ENCODE measurements around the gene EIF4G3.

Gene EIF4G3

DNA sequence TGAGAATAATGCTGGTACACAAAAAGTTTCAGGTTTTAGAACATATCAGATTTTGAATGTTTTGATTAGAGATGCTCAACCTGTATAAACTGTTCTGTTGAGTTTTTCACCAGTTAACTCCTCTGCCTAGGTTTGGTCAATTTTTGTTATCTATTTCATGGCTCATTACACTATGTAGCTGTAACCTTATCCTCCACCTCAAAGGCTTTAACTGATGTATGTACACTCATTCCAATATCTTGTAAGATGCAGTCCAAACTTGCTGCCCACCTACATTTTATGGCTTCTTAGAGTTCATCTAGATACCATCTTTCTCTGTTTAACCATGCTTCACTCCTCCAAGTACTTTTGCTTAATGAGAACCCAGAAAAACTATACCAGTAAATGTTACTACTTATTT is 107.8 kb downstream of the EIF4G3 start:
- peaks cover 7% of the 10 kb centered on the region for H3K36me3 Mint-ChIP-seq (ENCODE audit: low read depth)
- TF ChIP-seq, protein P1, sequence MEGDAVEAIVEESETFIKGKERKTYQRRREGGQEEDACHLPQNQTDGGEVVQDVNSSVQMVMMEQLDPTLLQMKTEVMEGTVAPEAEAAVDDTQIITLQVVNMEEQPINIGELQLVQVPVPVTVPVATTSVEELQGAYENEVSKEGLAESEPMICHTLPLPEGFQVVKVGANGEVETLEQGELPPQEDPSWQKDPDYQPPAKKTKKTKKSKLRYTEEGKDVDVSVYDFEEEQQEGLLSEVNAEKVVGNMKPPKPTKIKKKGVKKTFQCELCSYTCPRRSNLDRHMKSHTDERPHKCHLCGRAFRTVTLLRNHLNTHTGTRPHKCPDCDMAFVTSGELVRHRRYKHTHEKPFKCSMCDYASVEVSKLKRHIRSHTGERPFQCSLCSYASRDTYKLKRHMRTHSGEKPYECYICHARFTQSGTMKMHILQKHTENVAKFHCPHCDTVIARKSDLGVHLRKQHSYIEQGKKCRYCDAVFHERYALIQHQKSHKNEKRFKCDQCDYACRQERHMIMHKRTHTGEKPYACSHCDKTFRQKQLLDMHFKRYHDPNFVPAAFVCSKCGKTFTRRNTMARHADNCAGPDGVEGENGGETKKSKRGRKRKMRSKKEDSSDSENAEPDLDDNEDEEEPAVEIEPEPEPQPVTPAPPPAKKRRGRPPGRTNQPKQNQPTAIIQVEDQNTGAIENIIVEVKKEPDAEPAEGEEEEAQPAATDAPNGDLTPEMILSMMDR (IDR thresholded peaks at IDR 0.05; ENCODE audit: unreplicated experiment in 3 of 3), result no peak
- H3K27ac Mint-ChIP-seq, result peak overlapping the region; percentile 47 to 83 (median 54)
- no peaks in the 10 kb centered on the region for H3K27me3 Mint-ChIP-seq (ENCODE audit: low read depth)
- H3K9me3 Mint-ChIP-seq, result no peaks in the 10 kb centered on the region
- H3K4me3 Mint-ChIP-seq, result no peak overlapping the region
- H3K4me1 Mint-ChIP-seq, result peaks cover 20% of the 10 kb centered on the region

DNA sequence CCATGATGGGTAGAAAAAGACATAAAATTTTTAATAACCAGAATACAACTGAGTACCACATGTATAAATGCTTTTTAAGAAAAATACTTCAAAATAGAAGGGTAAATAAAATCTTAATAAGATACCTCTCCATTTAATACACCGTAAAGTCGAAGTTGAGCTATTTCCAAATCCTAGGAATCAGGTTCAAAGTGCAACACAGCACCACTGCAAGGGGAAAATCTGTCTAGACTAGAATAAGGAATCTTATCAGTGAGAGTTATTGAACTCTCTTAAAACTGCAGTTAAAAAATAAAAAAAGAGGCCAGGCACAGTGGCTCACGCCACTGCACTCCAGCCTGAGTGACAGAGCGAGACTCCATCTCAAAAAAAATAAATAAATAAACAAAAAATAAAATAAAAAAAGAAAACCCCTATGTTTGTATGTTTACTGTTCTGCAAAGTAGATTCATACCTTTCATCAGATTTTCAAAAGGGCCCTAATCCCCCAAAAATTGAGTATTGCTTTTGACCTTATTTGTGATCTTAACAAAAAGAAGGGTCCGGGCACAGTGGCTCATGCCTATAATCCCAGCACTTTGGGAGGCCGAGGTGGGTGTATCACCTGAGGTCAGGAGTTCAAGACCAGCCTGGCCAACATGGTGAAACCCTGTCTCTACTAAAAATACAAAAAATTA is 109.0 kb downstream of the EIF4G3 start:
- Mint-ChIP-seq H3K9me3 (no peaks in the 10 kb centered on the region), H3K27ac (peak overlapping the region in 1 of 3 experiments; percentile 56), H3K4me1 (peaks cover 10% of the 10 kb centered on the region), H3K27me3 (ENCODE audit: low read depth) (no peaks in the 10 kb centered on the region), H3K4me3 (no peak overlapping the region), H3K36me3 (ENCODE audit: low read depth) (no peaks in the 10 kb centered on the region)
- TF ChIP-seq, protein P1 (IDR thresholded peaks at IDR 0.05; ENCODE audit: unreplicated experiment in 3 of 3), result no peak

DNA sequence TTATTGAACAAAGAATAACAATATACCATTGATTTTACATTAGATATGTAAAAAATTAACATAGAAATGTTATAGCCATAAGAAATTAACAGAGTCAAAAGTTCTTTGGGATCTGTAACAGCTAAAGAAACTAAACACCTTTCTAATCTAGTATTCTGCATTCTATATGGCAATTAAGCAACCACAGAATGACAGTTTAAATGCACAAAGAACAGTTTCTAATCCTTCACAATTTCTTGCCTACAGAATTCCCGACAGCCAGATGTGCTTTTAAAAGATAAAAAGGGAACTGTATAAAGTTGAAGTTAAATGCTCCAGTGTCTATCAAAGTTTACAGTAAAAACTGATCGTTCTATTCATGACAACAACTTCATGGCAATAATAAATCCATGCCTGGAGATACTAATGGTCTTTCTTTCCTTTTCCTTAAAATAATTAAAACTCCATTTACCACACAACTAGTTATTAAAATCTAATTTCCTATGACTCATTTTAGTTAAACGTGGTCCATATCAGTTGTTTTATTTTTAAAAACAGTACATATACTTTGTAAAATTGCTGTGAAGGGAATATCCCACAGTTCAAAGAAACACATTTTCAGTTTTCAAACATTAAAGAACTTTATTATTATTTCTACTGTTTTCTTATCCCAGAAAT is 110.2 kb downstream of the EIF4G3 start:
- Mint-ChIP-seq H3K4me3 (no peak overlapping the region), H3K27me3 (ENCODE audit: low read depth) (no peaks in the 10 kb centered on the region), H3K4me1 (peaks cover 10% of the 10 kb centered on the region), H3K9me3 (no peaks in the 10 kb centered on the region), H3K27ac (peak overlapping the region in 1 of 3 experiments; percentile 54), H3K36me3 (ENCODE audit: low read depth) (no peaks in the 10 kb centered on the region)
- TF ChIP-seq, protein P1 (IDR thresholded peaks at IDR 0.05; ENCODE audit: unreplicated experiment in 3 of 3), result no peak

DNA sequence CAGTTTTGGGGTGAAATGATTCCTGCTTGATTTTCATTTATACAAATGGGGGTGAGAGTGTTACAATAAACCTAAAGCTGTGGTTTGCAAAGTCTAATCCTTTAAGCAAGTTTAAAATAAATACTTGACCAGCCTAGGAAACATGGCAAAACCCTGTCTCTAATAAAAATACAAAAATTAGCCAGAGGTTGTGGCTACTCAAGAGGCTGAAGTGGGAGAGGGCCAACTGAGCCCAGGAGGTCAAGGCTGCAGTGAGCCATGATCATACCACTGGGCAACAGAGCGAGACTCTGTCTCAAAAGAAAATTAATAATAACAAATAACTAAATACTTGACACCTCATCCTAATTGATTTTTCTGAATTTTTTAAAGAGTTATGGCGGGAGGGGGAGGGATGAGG is 110.8 kb downstream of the EIF4G3 start:
- no peak overlapping the region for H3K4me3 Mint-ChIP-seq

DNA sequence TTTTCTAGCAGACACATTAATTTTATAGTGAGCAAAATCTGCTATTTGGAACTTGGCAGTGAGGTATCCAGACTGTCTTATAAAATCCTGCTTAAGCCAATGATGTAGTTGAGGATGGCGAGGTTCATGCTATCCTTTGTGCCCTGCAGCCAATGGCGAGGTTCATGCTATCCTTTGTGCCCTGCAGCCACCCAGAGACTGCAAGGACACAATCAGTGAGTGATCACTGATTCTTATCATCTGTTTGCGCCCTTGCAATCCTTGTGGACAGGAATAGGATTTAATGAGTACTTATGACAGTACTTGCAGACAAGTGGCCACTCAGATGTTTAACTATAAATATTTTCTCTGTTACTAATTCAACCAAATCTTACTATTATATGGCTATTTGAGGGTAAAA is 112.6 kb downstream of the EIF4G3 start:
- no peaks in the 10 kb centered on the region for H3K27me3 Mint-ChIP-seq (ENCODE audit: low read depth)
- no peak overlapping the region for H3K4me3 Mint-ChIP-seq
- no peaks in the 10 kb centered on the region for H3K36me3 Mint-ChIP-seq (ENCODE audit: low read depth)
- no peaks in the 10 kb centered on the region for H3K9me3 Mint-ChIP-seq
- TF ChIP-seq, protein P1 (IDR thresholded peaks at IDR 0.05; ENCODE audit: unreplicated experiment in 3 of 3), result no peak
- peak overlapping the region in 1 of 3 experiments; percentile 58 for H3K27ac Mint-ChIP-seq
- peaks cover 6% of the 10 kb centered on the region for H3K4me1 Mint-ChIP-seq

More for the DNA sequence above, 110.8 kb downstream of the EIF4G3 start:
- H3K9me3 Mint-ChIP-seq, result no peaks in the 10 kb centered on the region
- peaks cover 10% of the 10 kb centered on the region for H3K4me1 Mint-ChIP-seq
- no peaks in the 10 kb centered on the region for H3K36me3 Mint-ChIP-seq (ENCODE audit: low read depth)
- no peaks in the 10 kb centered on the region for H3K27me3 Mint-ChIP-seq (ENCODE audit: low read depth)
- TF ChIP-seq, protein P1 (IDR thresholded peaks at IDR 0.05; ENCODE audit: unreplicated experiment in 3 of 3), result no peak
- peak overlapping the region in 1 of 3 experiments; percentile 85 for H3K27ac Mint-ChIP-seq

All from nephron (organoid).